Measurements from ENCODE around the gene ATP5PF. TPM values are rescaled to one million over a fixed set of nuclear protein-coding genes. Genes with fewer than 3 reads are reported as not detected.

Gene ATP5PF
- total and polyA plus RNA-seq, 2 experiments from 2014 or later: 127 to 751 TPM

DNA sequence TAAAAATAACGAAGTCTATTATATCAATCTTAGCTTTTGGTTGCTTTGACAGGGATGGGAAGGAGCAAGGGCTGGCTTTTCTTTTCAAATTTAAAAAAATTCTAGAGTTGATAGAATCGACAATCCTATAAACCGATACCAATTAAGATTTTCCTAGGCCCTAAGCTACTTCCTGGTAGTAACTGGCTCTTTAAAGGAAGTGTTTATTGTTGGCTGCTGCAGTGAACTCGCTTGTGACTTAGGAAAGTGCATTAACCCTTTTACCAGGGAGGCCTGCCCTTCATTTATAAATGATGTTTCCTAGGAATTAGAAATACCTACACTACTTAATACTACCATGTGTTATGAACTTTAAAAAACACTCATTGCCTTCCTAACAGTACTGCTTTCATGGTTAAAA lies 33.2 kb downstream of the ATP5PF start:
- Histone ChIP-seq H3K36me3 (ENCODE audit: insufficient read depth) (no peaks in the 10 kb centered on the region), H3K27ac (ENCODE audit: low read depth) (no peak overlapping the region), H3K4me1 (ENCODE audit: insufficient read depth) (no peaks in the 10 kb centered on the region), H3K4me3 (no peak overlapping the region), H3K4me2 (no peak overlapping the region), H3K27me3 (ENCODE audit: insufficient read depth) (no peaks in the 10 kb centered on the region), H3K9me2 (ENCODE audit: insufficient read depth) (0 out of 2 replicates have a peak, but pooled peaks cover 2% of the 10 kb centered on the region), H2AFZ (no peak overlapping the region), H3F3A (replicated peaks; ENCODE audit: low read depth) (no peaks in the 10 kb centered on the region), H4K20me1 (replicated peaks; ENCODE audit: insufficient read depth) (no peaks in the 10 kb centered on the region), H3K79me2 (replicated peaks; ENCODE audit: insufficient read depth) (no peaks in the 10 kb centered on the region)
- H3K27me3 Mint-ChIP-seq (ENCODE audit: insufficient read depth, low read depth, poor library complexity): no peaks in the 10 kb centered on the region
- H3K9me3 Mint-ChIP-seq: peaks cover 5% of the 10 kb centered on the region
- DNase-seq (ENCODE audit: low spot score) (no peak), ATAC-seq (no peak)
- TF ChIP-seq CREB1 (CRISPR knock-in tag; IDR thresholded peaks at IDR 0.05; ENCODE audit: low read depth) (no peak), STAT1 (IDR thresholded peaks at IDR 0.05; ENCODE audit: unreplicated experiment) (no peak)
- H3K4me1 Mint-ChIP-seq: peaks cover 3% of the 10 kb centered on the region; the same call in 2 of the 3 replicates
- peaks cover 9% of the 10 kb centered on the region for H3K36me3 Mint-ChIP-seq (ENCODE audit: low read depth)
- H3K4me3 Mint-ChIP-seq: no peak overlapping the region
- no peak overlapping the region for H3K27ac Mint-ChIP-seq

DNA sequence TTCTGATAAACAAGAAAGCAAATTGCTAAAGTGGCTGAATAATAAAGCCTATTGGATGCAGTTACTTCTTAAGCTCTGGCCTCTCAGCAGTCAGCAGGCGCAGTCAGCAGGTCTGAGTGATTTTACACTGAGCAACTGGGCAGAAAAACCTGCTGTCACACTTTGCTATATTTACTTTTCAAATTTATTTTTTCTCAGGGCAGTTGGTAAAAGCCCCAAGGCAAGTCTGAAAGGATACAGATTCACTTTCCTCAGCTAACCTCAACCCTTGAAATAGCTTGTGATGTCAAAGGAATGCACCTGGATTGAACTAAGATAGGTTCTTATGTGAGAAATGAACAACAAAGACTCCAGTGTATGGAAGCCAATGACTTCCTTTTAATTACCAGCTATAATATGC lies 34.0 kb downstream of the ATP5PF start:
- DNase-seq (ENCODE audit: low spot score) (no peak), ATAC-seq (no peak)
- Mint-ChIP-seq H3K4me1 (peaks cover 3% of the 10 kb centered on the region; the same call in 2 of the 3 replicates), H3K4me3 (no peak overlapping the region), H3K9me3 (peaks cover 10% of the 10 kb centered on the region), H3K27me3 (ENCODE audit: insufficient read depth, low read depth, poor library complexity) (no peaks in the 10 kb centered on the region), H3K27ac (no peak overlapping the region; the same call in 1 of the 2 replicates), H3K36me3 (ENCODE audit: low read depth) (peaks cover 14% of the 10 kb centered on the region)
- Histone ChIP-seq H3K4me2 (no peak overlapping the region), H4K20me1 (replicated peaks; ENCODE audit: insufficient read depth) (no peaks in the 10 kb centered on the region), H3K79me2 (replicated peaks; ENCODE audit: insufficient read depth) (no peaks in the 10 kb centered on the region), H3K27me3 (ENCODE audit: insufficient read depth) (no peaks in the 10 kb centered on the region), H2AFZ (no peak overlapping the region), H3K4me1 (ENCODE audit: insufficient read depth) (no peaks in the 10 kb centered on the region), H3K4me3 (no peak overlapping the region), H3F3A (replicated peaks; ENCODE audit: low read depth) (no peaks in the 10 kb centered on the region), H3K27ac (ENCODE audit: low read depth) (no peak overlapping the region), H3K9me2 (ENCODE audit: insufficient read depth) (0 out of 2 replicates have a peak, but pooled peaks cover 2% of the 10 kb centered on the region), H3K36me3 (ENCODE audit: insufficient read depth) (no peaks in the 10 kb centered on the region)
- TF ChIP-seq EZH2phosphoT487 (IDR thresholded peaks at IDR 0.05; ENCODE audit: unreplicated experiment): no peak
- TF ChIP-seq STAT1 (IDR thresholded peaks at IDR 0.05; ENCODE audit: unreplicated experiment): no peak
- TF ChIP-seq, protein P1, sequence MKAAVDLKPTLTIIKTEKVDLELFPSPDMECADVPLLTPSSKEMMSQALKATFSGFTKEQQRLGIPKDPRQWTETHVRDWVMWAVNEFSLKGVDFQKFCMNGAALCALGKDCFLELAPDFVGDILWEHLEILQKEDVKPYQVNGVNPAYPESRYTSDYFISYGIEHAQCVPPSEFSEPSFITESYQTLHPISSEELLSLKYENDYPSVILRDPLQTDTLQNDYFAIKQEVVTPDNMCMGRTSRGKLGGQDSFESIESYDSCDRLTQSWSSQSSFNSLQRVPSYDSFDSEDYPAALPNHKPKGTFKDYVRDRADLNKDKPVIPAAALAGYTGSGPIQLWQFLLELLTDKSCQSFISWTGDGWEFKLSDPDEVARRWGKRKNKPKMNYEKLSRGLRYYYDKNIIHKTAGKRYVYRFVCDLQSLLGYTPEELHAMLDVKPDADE (IDR thresholded peaks at IDR 0.05): no peak
- no peak for TF ChIP-seq CREB1 (CRISPR knock-in tag; IDR thresholded peaks at IDR 0.05; ENCODE audit: low read depth)
- no peak for TF ChIP-seq REST (IDR thresholded peaks at IDR 0.05; ENCODE audit: unreplicated experiment)
- TF ChIP-seq JUNB (IDR thresholded peaks at IDR 0.05; ENCODE audit: unreplicated experiment): no peak
- TF ChIP-seq ZNF331 (CRISPR knock-in tag; IDR thresholded peaks at IDR 0.05; ENCODE audit: low read depth): no peak
- TF ChIP-seq POLR2AphosphoS5 (IDR thresholded peaks at IDR 0.05; ENCODE audit: low read depth): no peak
- TF ChIP-seq, protein P2, sequence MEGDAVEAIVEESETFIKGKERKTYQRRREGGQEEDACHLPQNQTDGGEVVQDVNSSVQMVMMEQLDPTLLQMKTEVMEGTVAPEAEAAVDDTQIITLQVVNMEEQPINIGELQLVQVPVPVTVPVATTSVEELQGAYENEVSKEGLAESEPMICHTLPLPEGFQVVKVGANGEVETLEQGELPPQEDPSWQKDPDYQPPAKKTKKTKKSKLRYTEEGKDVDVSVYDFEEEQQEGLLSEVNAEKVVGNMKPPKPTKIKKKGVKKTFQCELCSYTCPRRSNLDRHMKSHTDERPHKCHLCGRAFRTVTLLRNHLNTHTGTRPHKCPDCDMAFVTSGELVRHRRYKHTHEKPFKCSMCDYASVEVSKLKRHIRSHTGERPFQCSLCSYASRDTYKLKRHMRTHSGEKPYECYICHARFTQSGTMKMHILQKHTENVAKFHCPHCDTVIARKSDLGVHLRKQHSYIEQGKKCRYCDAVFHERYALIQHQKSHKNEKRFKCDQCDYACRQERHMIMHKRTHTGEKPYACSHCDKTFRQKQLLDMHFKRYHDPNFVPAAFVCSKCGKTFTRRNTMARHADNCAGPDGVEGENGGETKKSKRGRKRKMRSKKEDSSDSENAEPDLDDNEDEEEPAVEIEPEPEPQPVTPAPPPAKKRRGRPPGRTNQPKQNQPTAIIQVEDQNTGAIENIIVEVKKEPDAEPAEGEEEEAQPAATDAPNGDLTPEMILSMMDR (conservative IDR thresholded peaks at IDR 0.05; ENCODE audit: low read depth in 2 of 2): no peak
- no peak for TF ChIP-seq ZNF114 (CRISPR knock-in tag; IDR thresholded peaks at IDR 0.05)
